HEK293T (cell line): ENCODE results near the gene NLRP12.
"Not testable (repeated sequence)": the region's sequence is repeated elsewhere in the genome, so short reads cannot be mapped to it uniquely, and the experiment has no call there.

ENCODE experiments used
- CTCF ChIA-PET: fragments of 350-600 bp; formaldehyde crosslinking; extraction: SDS; loops from one replicate; lab custom pipeline; 2021; ENCODE audit warnings: antibody characterized with exemption, inconsistent platforms; lab: Yijun Ruan, JAX
- POLR2A ChIA-PET: fragments of 350-600 bp; formaldehyde crosslinking; extraction: SDS; loops from one replicate; lab custom pipeline; 2020; ENCODE audit warnings: antibody characterized with exemption, inconsistent platforms; lab: Yijun Ruan, JAX
- DNase-seq: peaks from one replicate; pipeline ENCODE4 v3.0.0; 2012; ENCODE audit warnings: mixed read lengths; ENCODE audit errors: extremely low spot score
- ARNT ChIP-seq: fragments of 450-650 bp; IDR thresholded peaks from 2 replicates; pipeline ENCODE4 v1.6.1; 2017; ENCODE audit warnings: mild to moderate bottlenecking
- BHLHE40 ChIP-seq: fragments of 450-650 bp; IDR thresholded peaks from 2 replicates; pipeline ENCODE4 v1.6.1; 2016; ENCODE audit warnings: mild to moderate bottlenecking, moderate library complexity, borderline replicate concordance
- CTBP1 ChIP-seq: fragments of 450-650 bp; IDR thresholded peaks from 2 replicates; pipeline ENCODE4 v1.6.1; 2016; ENCODE audit warnings: borderline replicate concordance
- ELF4 ChIP-seq: fragments of 450-650 bp; IDR thresholded peaks from 2 replicates; pipeline ENCODE4 v1.6.1; 2017; ENCODE audit warnings: antibody characterized with exemption
- FOXA1 ChIP-seq: fragments of 450-650 bp; IDR thresholded peaks from 2 replicates; pipeline ENCODE4 v1.6.1; 2016; ENCODE audit warnings: mild to moderate bottlenecking
- FOXK2 ChIP-seq: fragments of 450-650 bp; IDR thresholded peaks from 2 replicates; pipeline ENCODE4 v1.6.1; 2016; ENCODE audit warnings: mild to moderate bottlenecking
- FOXM1 ChIP-seq: fragments of 450-650 bp; IDR thresholded peaks from 2 replicates; pipeline ENCODE4 v1.6.1; 2017; ENCODE audit warnings: mild to moderate bottlenecking, borderline replicate concordance
- HDGF ChIP-seq: fragments of 450-650 bp; IDR thresholded peaks from 2 replicates; pipeline ENCODE4 v1.6.1; 2017; ENCODE audit warnings: antibody characterized with exemption, borderline replicate concordance
- L3MBTL2 ChIP-seq: fragments of 450-650 bp; conservative IDR thresholded peaks from 2 replicates; pipeline ENCODE4 v1.6.1; 2016; ENCODE audit warnings: mild to moderate bottlenecking
- LEF1 ChIP-seq: fragments of 450-650 bp; IDR thresholded peaks from 2 replicates; pipeline ENCODE4 v1.6.1; 2017; ENCODE audit warnings: mild to moderate bottlenecking, borderline replicate concordance
- NFRKB ChIP-seq: fragments of 450-650 bp; IDR thresholded peaks from 2 replicates; pipeline ENCODE4 v1.6.1; 2016; ENCODE audit warnings: mild to moderate bottlenecking, moderate library complexity
- SP1 ChIP-seq: fragments of 450-650 bp; IDR thresholded peaks from 2 replicates; pipeline ENCODE4 v1.6.1; 2017
- SUZ12 ChIP-seq: fragments of 450-650 bp; IDR thresholded peaks from 2 replicates; pipeline ENCODE4 v1.6.1; 2016; ENCODE audit warnings: mild to moderate bottlenecking
- TARDBP ChIP-seq: fragments of 450-650 bp; IDR thresholded peaks from 2 replicates; pipeline ENCODE4 v1.6.1; 2016
- ZNF384 ChIP-seq: fragments of 450-650 bp; IDR thresholded peaks from 2 replicates; pipeline ENCODE4 v1.6.1; 2016
- TF ChIP-seq, protein P1 (sequence below): fragments of 450-650 bp; IDR thresholded peaks from 2 replicates; pipeline ENCODE4 v1.6.1; 2016

The NLRP12 gene

DNA sequence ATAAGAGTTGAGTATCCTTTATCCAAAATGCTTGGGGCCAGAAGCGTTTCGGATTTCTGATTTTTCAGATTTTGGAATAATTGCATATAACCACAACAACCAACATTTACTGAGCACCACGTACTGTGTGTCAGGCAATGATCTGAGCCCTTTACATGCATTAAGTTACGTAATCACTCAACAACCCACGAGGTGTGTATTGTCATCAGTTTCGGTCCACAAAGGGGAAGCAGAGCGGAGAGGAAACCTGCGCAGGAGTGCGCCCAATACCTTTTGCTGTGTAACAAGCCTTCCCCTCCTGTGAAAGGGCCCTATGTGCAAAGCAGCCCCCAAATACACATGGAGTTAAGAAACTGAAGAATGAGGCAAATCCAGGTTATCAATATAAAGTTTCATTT is 20.7 kb upstream of the NLRP12 start:
- DNase-seq, result no peak
- POLR2A ChIA-PET, result no interaction called here
- TF ChIP-seq BHLHE40, result no peak
- CTCF ChIA-PET, result no interaction called here

DNA sequence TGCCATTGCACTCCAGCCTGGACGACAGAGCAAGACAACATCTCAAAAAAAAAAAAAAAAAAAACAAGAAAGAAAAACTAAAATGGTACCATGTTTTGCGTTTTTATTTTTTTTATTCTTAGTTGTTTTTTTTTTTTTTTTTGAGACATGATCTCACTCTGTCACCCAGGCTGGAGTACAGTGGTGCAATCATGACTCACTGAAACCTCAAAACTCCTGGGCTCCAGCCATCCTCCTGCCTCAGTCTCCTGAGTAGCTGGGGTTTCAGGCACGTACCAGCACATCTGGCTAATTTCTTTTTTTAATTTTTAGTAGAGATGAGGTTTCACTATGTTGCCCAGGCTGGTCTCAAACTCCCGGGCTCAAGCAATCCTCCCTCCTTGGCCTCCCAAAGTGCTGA is 16.8 kb upstream of the NLRP12 start:
- CTCF ChIA-PET, DNase-seq, POLR2A ChIA-PET: not testable (repeated sequence)

DNA sequence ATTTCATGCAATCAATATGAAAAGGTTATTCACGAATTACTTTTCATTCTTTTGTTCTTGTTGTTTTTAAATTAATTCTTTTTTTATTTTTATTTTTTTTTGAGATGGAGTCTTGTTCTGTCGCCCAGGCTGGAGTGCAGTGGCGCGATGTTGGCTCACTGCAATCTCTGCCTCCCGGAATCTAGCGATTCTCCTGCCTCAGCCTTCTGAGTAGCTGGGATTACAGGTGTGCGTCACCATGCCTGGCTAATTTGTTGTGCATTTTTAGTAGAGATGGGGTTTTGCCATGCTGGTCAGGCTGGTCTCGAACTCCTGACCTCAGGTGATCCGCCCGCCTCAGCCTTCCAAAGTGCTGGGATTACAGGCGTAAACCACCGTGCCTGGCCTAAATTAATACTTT is 16.1 kb upstream of the NLRP12 start:
- CTCF ChIA-PET, DNase-seq, POLR2A ChIA-PET: not testable (repeated sequence)

DNA sequence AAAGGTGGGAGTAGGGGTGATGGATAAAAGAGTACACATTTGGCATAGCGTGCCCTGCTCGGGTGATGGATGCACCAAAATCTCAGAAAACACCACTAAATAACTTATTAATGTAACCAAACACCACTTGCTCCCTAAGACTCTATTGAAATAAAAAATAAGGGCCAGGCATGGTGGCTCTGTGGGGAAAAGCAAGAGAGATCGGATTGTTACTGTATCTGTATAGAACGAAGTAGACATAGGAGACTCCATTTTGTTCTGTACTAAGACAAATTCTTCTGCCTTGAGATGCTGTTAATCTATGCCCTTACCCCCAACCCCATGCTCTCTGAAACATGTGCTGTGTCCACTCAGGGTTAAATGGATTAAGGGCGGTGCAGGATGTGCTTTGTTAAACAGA is 14.3 kb upstream of the NLRP12 start:
- POLR2A ChIA-PET, DNase-seq: not testable (repeated sequence)
- CTCF ChIA-PET, result interaction anchor here (0.6 kb wide), 1 partner anchor 176 kb away, joined by 3 read pairs; no protein-coding TSS in a partner anchor

DNA sequence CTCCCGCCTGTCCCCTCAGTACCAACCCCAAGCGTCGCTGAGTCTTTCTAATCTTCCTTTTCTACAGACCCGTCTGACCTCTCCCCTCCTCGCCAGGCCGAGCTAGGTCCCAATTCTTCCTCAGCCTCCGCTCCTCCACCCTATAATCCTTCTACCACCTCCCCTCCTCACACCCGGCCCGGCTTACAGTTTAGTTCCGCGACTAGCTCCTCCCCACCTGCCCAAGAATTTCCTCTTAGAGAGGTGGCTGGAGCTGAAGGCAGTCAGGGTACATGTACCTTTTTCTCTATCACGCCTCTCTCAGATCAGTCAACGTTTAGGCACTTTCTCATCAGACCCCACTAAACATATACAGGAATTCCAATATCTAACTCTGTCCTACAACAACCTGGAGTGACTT is 8.7 kb upstream of the NLRP12 start:
- DNase-seq, CTCF ChIA-PET, POLR2A ChIA-PET: not testable (repeated sequence)

DNA sequence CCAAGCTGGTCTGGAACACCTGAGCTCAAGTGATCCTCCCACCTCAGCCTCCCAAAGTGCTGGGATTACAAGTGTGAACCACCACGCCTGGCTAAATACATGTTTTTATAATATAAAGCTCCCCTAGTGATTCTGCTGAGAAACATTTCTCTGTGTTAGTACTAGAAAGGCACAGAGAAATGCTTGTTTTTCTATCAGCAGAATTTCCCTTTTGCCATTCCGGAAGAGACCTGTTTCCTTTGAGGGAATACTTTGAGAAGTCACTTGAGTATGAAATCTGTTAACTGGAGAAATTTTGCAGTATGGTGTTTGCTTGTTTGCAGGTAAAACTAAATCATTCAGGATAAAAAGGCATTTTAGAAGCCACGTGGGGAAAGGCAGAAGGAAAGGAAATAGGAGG is 4.4 kb upstream of the NLRP12 start:
- TF ChIP-seq, protein P1, sequence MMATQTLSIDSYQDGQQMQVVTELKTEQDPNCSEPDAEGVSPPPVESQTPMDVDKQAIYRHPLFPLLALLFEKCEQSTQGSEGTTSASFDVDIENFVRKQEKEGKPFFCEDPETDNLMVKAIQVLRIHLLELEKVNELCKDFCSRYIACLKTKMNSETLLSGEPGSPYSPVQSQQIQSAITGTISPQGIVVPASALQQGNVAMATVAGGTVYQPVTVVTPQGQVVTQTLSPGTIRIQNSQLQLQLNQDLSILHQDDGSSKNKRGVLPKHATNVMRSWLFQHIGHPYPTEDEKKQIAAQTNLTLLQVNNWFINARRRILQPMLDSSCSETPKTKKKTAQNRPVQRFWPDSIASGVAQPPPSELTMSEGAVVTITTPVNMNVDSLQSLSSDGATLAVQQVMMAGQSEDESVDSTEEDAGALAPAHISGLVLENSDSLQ, result no peak
- TF ChIP-seq ELF4, result no peak
- no peak for TF ChIP-seq BHLHE40
- TF ChIP-seq ZNF384, result no peak
- TF ChIP-seq SP1, result no peak
- no peak for TF ChIP-seq ARNT
- TF ChIP-seq NFRKB, result no peak
- no peak for TF ChIP-seq L3MBTL2
- TF ChIP-seq LEF1, result no peak
- no peak for TF ChIP-seq CTBP1
- no peak for TF ChIP-seq FOXA1
- no peak for TF ChIP-seq FOXM1
- no peak for TF ChIP-seq HDGF
- no peak for TF ChIP-seq FOXK2
- CTCF ChIA-PET, result no interaction called here
- POLR2A ChIA-PET, result interaction anchor here (0.7 kb wide), 1 partner anchor 272 kb away, joined by 4 read pairs; the partner anchor contains the start of gene OSCAR
- DNase-seq, result no peak

DNA sequence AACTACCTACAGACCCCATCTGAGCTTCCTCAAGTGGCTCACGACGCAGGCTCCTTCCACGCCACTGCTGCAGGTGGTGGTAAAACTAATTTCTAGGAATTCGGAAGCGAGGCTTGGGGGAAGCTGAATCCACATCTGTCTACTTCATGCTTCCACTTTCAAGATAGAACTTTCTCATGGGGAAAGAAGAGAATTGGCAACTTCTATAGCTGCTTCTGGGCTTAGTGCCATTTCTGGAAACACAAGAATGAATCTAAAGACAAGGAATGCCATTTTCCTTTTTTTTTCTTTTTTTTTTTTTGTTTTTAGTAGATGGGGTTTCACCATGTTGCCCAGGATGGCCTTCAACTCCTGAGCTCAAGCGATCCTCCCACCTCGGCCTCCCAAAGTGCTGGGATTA is 2.8 kb upstream of the NLRP12 start:
- ChIA-PET CTCF (no interaction called here), POLR2A (no interaction called here)
- no peak for DNase-seq
- no peak for TF ChIP-seq SP1
- no peak for TF ChIP-seq NFRKB
- no peak for TF ChIP-seq LEF1
- TF ChIP-seq FOXM1, result no peak
- TF ChIP-seq HDGF, result no peak
- TF ChIP-seq ARNT, result no peak
- TF ChIP-seq ZNF384, result no peak
- no peak for TF ChIP-seq TARDBP

DNA sequence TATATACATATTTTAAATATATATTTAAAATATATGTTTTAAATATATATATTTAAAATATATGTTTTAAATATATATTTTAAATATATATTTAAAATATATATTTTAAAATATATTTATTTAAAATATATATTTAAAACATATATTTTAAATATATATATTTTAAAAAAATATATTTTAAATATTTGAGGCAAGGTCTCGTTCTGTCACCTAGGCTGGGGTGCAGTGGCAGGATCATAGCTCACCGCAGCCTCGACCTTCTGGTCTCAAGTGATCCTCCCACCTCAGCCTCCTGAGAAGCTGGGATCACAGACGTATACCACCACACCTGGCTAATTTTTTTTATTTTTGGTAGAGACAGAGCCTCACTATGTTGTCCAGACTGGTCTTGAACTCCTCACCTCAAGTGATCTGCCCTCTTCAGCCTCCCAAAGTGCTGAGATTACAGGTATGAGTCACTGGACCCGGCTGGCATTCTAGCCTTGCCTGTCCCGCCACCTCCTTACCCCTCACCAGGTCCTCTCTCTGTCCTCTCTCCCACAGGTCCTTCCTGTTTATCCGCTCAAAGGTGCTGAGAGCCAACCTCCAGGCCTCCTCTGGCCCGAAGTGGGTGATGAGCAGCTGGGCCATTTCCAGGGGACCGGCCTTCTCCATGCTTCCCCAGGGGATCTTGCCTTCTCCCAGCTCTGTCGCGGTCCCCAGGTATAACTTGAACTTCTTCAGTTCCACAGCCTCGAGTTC is 564 bp downstream of the NLRP12 start:
- ChIA-PET CTCF (no interaction called here), POLR2A (no interaction called here)
- no peak for DNase-seq
- TF ChIP-seq CTBP1 (no peak), FOXA1 (no peak), L3MBTL2 (no peak), LEF1 (no peak), FOXM1 (no peak), HDGF (no peak), SP1 (no peak), BHLHE40 (no peak), ZNF384 (no peak), NFRKB (no peak), TARDBP (no peak), ARNT (no peak), FOXK2 (no peak), ELF4 (no peak), SUZ12 (no peak)
- TF ChIP-seq, protein P1, result no peak
